ENCODE results near the gene CNR1.

GRCh38 chr6:88167352-88167937 lies 1.3 kb upstream of the CNR1 start:
- TF ChIP-seq CTCF (IDR thresholded peaks at IDR 0.05): no peak
- TF ChIP-seq, protein P1, sequence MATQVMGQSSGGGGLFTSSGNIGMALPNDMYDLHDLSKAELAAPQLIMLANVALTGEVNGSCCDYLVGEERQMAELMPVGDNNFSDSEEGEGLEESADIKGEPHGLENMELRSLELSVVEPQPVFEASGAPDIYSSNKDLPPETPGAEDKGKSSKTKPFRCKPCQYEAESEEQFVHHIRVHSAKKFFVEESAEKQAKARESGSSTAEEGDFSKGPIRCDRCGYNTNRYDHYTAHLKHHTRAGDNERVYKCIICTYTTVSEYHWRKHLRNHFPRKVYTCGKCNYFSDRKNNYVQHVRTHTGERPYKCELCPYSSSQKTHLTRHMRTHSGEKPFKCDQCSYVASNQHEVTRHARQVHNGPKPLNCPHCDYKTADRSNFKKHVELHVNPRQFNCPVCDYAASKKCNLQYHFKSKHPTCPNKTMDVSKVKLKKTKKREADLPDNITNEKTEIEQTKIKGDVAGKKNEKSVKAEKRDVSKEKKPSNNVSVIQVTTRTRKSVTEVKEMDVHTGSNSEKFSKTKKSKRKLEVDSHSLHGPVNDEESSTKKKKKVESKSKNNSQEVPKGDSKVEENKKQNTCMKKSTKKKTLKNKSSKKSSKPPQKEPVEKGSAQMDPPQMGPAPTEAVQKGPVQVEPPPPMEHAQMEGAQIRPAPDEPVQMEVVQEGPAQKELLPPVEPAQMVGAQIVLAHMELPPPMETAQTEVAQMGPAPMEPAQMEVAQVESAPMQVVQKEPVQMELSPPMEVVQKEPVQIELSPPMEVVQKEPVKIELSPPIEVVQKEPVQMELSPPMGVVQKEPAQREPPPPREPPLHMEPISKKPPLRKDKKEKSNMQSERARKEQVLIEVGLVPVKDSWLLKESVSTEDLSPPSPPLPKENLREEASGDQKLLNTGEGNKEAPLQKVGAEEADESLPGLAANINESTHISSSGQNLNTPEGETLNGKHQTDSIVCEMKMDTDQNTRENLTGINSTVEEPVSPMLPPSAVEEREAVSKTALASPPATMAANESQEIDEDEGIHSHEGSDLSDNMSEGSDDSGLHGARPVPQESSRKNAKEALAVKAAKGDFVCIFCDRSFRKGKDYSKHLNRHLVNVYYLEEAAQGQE (IDR thresholded peaks at IDR 0.05; ENCODE audit: insufficient read depth in 1 of 2, low read depth in 2 of 2, low read length in 1 of 2): no peak
- no peak for TF ChIP-seq POLR2AphosphoS5 (IDR thresholded peaks at IDR 0.05; ENCODE audit: low read depth, low read length)
- no peak for TF ChIP-seq SIN3A (IDR thresholded peaks at IDR 0.05; ENCODE audit: borderline replicate concordance, insufficient read depth, low read depth, low read length)
